GM18909 (cell line): Measurements from ENCODE around the gene PIP4K2C.
"Not testable (repeated sequence)": the region's sequence is repeated elsewhere in the genome, so short reads cannot be mapped to it uniquely, and the experiment has no call there.

ENCODE experiments used
- ATAC-seq: cut with Tn5 transposase; IDR thresholded peaks from one replicate; pipeline ENCODE4 v1.9.1; 2021; ENCODE audit warnings: mild to moderate bottlenecking; ENCODE audit not compliant: unreplicated experiment, poor library complexity

The PIP4K2C gene

DNA sequence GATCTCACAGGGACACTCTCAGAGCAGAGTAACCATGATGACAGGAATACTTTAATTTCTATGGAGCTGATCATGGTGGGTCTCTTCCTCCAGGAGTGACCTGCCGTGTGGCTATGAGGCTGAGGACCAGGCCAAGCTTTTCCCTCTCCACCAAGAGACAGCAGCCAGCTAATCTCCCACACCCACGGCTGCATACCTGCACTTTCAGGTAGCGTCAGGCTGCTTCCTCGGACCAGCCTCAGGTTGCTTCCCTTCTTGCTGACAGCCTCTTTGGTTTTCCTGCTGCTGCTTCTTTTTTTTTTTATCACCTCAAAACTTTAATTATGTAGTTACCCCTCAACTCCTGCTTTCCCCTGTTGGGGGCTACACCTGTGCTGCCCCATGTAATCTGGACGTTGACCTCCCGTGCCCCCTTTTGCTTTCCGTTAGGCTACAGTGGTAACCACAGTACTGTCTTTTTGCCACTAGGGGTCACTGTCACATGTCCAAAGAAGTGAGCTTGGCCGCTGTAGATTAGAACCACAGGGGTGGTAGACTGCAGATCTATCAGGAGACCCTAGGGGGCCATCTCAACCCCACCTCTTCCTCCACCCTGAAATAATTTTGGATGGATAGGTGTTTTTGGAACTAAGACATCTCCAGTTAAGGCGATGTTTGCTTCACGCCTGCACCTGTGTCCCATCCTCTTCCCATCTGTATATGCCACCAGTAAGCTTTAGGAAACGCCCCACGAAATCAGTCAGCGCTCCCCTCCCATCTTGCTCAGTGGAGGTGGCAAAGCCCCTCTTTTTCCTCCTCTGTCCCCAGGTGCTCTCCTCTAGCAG, 7.8 kb upstream of the PIP4K2C start:
- ATAC-seq, result peak; percentile 97

DNA sequence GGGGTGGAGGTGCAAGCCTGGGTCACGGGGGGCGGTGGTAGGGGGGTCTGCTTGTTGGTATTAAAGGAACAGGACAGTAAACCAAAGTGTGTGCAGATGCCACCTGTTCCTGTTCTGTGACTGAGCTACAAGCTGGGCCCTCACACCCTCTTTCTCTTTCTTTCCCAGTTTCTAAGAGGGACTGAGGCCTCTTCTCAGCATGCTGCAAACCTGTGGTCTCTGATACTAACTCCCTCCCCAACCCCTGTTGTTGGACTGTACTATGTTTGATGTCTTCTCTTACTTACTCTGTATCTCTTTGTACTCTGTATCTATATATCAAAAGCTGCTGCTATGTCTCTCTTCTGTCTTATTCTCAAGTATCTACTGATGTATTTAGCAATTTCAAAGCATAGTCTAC, 6.9 kb upstream of the PIP4K2C start:
- no peak for ATAC-seq

DNA sequence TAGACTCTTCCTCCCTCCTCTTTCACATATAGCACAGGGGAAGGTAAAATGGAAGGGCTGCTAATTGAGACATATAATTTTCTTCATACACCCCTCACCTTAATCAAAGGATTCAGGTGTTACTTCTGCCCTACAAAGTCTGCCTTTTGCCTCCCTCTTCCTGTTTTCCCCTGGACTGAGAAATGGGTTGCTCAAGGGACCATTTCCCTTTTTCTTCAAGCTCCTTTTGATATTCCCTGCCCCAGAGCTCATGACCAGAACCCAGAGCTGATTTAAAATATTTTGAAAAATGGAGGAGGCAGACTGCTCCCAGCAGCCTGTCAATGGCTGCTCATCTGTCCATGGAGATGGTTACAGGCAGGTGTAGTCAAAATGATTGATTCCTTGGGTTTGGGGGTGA, 6.3 kb upstream of the PIP4K2C start:
- ATAC-seq, result no peak

DNA sequence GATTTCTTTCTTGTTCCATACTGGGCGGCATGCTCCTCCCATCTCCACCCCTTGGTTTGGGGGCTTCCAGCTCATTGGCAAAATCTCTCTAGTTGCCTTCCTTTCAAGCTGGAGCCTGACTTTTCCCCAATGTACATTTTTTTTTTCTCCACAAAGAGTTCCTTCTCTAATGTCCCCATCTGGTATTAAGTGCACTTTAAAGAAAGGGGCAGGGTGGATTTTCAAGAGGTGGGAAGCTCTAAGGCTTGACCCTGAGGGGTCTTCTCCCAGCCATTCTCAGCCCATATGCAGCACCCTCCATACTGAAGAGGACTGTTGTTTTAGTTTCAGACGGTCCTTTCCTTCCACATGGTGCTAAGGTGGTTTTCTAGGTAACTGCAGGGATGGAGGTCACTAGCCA, 5.8 kb upstream of the PIP4K2C start:
- no peak for ATAC-seq

DNA sequence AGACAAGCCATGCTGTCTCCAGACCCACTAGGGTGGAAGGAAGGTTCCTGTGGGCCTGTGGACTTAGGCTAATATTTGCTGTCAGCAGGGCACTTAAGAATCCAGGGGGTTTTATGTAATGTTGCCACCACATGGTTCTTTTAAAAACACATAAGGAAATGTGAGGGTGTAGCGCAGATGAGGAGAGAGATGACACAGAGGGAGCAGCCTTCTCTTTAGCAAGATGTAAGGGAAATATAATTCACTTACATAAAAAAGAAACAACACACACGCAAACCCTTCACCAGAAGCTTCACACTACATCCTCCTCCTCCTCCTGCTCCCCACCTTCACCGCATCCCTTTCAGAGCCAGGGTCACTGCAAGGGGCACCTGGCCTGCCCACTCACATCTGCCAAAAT, 4.9 kb upstream of the PIP4K2C start:
- ATAC-seq, result no peak

DNA sequence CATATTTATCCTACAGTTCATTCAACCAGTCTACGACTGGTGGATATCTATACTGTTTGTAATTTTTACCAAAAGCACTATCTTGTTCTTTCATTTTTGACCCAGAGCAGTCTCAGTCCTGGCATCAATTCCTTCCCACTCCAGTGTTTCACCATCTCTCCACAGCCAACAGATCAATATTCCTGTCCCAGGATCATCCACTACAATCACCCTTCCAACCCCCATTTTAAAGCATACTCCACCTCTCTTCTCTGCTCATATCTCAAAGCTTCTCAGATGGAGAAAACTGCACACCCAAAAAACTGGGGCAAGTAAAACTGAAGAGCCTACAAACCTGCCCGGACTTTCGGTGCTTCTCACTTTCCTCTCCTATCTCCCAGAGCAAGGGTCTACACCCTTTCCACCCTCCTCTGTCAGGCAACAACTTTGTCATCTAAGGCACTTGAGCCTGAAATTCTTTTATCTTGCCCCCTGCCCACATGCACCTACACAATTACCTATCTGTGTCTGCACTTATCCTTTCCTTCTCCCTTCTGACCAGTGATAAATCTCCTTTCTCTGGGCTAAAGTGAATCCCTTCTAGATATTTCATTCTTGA, 4.1 kb upstream of the PIP4K2C start:
- no peak for ATAC-seq

DNA sequence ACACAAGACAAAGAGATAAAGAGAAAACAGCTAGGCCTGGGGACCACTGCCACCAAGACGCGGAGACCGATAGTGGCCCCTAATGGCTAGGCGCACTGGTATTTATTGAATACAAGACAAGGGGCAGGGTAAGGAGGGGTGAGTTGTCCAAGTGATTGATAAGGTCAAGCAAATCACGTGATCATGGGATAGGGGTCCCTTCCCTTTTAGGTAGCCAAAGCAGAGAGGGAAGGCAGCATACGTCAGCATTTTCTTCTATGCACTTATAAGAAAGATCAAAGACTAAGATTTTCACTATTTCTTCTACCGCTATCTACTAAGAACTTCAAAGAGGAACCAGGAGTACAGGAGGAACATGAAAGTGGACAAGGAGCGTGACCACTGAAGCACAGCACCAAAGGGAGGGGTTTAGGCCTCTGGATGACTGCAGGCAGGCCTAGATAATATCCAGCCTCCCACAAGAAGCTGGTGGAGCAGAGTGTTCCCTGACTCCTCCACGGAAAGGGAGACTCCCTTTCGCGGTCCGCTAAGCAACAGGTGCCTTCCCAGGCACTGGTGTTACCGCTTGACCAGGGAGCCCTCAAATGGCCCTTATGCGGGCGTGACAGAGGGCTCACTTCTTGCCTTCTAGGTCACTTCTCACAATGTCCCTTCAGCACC, 1.9 kb upstream of the PIP4K2C start:
- not testable (repeated sequence) for ATAC-seq

DNA sequence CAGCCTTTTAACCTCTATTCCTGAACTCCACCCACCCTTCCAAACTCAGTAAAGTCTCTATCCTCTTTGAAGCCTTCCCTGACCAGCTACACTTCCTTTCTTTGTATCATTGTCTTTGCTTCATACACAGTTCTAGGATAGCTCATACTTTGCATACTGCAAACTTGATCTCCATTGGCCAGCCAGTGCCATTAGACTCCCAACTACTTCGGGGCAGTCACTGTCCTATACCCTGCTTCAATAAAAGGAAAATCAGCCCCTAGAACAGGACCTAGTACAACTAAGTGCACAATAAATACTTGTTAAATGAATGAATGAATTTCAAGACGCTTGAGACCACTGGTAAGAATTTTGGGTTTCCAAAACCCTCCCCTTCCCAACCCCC, 521 bp upstream of the PIP4K2C start:
- ATAC-seq, result no peak

DNA sequence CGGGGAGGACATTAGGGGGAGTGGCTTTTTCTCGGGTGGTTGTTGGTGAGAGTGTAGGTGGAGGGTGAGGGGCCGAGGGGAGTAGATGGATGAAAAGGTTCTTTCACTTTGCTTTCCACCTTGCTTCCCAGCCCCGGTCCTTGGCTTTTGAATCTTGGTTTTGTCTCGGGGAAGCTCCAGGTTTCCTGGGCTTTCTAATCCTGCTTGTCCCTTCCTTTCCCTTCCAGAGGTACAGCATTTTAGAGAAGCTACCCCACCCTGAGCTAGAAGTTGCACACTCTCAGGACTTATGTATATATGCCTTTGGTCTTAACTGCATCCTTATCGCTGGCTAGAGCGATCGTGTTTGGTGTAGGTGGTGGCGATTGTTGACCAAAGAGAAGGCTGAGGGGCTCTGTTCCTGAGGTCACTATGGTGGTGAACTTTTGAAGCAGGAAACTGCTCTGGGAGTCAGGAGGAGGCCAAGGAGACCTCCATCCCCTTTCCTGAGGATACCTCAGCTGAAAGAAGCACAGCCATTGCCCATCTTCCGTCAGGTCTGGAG, 862 bp downstream of the PIP4K2C start:
- no peak for ATAC-seq

DNA sequence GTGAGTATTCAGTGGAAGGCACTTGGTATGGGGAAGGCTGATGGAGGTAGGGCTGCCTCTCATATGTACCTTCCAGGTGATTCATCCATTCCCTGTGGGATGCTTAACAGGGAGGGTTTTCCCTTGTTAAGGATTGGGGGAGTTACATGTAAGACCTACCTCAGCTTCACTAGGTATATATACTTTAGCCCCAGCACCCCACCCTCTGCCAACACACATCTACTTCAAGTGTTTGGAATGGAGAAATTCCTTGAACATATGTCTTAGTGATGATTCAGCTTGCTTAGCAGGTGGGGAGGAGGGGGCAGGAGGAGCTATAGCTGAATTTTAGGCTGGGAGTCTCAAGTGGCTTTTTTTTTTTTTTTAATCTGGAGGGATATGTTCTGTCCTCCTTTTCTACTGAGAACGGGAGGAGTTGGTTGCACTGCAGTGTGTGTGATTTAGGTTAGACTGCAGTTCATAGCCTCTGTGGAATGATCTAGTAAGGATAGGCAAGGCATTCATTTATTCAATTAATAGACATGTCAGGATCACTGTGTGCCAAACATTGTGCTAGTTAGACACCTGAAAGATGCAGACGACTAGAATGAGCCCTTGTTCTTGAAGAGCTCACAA, 1.7 kb downstream of the PIP4K2C start:
- ATAC-seq, result no peak

DNA sequence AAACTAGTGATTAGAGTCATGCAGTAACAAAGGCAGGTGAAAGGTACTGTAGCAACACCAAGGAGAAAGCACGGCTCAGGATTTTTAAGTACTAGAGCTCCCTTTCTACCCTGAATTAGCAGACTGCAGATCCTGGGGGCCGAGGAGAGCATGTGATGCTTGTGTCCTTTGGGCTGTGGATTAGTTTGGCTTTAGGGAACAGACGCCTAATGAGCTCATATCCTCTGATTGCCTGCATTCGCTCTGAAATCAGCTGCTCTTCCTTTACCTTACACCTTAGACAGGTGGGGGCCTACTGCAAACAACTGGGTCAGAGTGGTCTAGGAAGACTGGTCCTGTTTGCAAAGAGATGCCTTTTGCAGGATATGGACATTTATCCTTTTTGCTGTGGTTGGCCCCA, 2.2 kb downstream of the PIP4K2C start:
- no peak for ATAC-seq

DNA sequence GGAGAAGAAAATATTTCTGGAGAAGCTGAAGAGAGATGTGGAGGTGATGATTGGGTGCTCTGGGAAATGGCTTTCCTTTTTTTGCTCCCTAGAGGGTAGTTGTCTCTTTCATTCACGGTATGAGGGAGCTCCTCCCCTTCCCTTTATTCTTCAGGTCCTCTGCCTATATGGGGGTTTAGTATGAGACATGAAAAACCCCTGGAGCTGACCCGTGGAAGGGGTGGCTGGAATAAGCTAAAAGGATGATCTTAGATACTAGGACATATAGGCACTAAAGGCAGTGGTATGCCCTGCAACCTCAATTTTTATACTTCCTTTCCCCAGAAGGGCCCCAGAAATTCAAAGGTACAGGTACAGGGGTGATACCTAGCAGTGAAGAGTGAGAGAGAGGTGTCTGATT, 9.4 kb downstream of the PIP4K2C start:
- ATAC-seq, result no peak

DNA sequence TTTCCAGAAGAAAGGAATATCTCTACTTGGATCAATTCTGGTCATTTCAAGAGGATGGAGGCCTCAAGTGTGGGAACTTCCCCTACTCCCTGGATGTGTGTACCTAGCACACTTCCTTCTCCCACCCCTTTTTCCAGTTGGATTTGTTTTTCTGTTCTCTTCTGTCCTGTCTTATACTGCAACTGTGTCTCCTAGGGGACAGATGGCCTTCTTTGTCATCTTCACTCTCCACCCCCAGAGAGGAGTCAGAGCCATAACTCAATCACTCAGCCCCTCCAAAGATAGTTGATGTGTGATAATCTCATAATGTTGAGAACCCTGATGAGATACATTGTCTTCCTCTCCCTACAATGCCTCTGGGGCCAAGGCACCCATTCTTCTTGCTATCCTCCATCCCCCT, 11.6 kb downstream of the PIP4K2C start:
- no peak for ATAC-seq

DNA sequence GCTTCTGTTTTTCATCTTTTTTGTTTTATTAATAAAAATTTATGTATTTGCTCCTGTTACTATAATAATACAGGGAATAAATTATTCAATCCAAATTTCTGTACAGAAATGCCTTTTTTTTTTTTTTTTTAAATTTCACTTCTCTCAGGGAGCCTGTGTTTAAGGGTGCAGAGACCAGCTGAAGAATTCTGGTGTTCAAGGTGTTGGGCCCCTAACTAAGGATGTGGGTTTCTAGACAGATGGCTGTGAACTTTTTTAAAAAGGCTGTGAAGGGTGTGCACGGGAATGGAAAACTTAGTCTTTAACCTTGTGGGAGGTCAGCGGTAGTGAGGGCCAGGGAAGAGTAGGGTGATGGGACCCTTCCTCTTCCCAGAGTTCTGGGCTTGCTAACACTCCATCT, 12.3 kb downstream of the PIP4K2C start:
- ATAC-seq, result no peak

DNA sequence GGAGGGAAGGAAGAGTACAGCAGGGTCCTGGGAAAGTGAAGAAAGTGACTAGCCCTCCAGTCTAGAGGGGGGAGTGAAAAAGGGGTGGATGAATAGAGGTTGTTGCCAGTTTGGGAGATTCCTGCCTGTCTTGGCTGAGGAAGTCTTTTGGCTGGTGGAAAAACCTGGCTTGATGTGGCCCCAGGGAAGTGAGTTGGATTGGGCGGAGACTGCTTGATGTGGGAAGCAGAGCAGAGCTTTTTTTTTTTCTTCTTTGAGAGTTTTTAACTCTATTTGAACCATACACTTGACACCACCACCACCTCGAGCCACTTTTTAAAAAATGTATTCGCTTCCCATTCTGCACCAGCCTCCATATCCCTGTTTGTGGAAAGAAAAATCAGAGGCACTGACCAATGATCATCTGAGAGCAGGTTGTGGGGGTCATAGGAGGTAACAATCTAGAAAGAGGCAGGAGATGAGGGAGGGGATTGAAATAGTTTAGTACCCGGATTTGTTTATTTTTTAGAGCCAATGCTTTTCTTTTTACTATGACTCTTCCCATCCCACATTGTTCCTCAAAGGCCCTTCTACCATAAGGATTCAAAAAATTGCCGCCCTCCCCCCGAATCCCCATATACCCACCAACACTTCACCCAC, 12.9 kb downstream of the PIP4K2C start:
- ATAC-seq, result no peak

DNA sequence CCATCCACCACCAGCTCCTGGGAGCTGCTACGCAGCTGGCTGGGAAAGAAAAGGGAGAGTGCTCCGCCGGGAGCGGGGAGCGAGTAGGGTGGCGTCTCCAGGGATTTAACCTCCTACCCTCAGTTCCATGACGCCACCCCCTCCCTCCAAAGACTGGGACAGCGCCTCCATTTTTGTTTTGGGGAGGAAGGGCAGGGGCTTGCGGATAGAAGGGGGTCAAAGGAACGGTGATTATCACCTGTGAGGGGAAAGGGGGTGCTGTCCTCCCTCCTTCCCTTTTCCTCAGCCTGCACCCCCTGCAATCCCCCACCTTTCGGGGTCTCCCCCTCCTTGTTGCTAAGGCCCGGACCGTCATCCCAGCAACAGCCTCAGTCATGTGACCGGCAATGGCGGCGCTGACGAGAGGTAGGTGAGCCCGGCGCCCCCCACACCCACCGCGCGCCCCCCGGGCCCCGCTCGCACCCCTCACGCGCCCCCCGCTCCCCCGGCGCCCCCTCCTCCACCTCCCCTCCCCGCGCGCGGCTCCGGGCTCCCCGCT, 13.5 kb downstream of the PIP4K2C start, which contains the start of gene DTX3:
DTX3 (plus strand) TSS at position 371 of the 538 bp plus-strand sequence. CDS start 1,694 bp downstream, outside the sequence.
- peak; percentile 70 for ATAC-seq

DNA sequence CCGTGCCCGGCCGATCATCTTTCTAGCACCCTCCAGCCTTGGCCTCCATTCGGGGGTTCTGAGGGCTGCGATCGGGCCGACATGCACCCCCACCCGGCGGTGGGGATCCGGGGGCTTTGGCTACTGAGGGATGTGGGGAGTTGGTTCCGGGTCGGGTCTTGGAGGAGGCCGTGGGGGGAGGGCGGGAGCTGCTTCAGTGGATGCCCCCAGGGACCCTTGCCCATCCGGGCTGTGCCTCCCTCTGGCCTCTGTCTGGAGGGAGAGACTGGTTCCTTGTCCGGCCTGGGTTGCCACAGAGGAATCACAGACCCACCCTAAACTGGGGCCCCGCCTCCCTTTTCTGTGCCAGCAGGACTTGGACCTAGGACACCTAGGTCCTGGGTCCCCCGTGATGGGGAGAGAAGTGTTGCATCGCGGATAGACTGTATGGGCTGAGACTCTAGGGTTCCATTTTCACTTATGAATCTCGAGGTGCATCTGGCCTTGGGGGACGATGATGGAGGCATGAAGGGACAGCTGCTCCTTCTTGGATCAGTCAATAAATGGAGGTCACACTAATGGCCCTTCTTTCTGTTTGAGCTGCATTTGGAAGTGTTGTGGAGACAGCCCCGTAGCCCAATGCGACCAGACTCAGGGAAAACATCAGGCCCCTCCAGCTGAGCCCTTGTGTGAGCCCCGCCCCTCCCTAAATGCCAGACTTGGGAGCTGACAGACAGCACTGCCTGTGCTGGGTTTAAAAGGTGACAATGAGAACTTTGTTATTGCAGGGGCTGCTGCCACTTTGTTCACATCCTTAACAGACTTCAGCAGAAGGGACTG, 14.2 kb downstream of the PIP4K2C start:
- ATAC-seq, result peak; percentile 24

DNA sequence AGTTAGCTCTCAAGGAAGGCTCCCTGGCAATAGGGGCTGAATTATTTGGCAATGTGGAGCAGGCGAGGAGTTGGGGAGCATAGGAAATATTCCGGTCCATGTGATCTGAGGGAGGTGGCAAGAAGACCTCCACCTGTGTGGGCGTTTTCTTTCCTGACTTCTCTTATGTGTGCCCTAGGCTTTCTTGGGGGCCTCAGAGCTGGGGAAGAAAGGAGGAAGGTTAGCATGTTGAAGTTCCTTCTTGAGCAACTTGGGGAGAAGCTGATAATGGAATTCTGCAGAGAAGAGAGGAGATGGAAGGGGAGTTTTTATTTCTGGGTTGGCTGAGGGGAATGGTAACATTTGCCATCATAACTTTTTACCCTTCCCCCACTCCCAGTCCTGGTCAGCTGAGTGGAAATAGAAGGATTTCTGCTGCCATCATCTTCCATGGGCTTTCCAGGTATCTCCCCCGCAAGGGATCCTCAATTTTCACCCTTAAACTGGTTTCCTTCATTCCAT, 14.9 kb downstream of the PIP4K2C start:
- no peak for ATAC-seq

DNA sequence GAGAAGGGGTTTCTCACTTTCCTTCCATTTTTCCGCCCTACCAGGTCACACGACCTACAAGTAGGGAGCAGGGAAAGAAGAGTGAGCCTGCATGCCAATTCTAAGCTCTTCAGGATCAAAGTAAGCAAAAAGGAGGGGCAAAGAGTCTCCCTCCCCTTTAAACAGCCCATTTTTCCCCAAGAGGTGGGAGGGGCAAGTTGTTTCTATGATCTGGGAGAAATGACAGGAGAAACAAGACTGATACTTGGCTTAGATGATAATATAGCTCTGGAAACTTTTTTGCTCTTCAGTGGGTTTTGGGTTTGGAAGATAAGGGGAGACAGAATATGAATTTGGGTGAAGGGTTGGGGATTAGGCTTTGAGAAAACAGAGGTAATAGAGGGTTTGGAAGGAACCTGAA, 15.4 kb downstream of the PIP4K2C start:
- ATAC-seq, result no peak
